Stimulated activated CD4-positive, alpha-beta T cell treated with anti-CD3 and anti-CD28 coated beads, Interleukin-2, amount 100 ng/mL, for 4 hours (primary cell): ENCODE data around the gene RASEF.

Experiments used
- DNase-seq: peaks from one replicate; pipeline ENCODE4 v3.0.0-alpha.2; 2020; ENCODE audit warnings: low read depth

RASEF gene

DNA sequence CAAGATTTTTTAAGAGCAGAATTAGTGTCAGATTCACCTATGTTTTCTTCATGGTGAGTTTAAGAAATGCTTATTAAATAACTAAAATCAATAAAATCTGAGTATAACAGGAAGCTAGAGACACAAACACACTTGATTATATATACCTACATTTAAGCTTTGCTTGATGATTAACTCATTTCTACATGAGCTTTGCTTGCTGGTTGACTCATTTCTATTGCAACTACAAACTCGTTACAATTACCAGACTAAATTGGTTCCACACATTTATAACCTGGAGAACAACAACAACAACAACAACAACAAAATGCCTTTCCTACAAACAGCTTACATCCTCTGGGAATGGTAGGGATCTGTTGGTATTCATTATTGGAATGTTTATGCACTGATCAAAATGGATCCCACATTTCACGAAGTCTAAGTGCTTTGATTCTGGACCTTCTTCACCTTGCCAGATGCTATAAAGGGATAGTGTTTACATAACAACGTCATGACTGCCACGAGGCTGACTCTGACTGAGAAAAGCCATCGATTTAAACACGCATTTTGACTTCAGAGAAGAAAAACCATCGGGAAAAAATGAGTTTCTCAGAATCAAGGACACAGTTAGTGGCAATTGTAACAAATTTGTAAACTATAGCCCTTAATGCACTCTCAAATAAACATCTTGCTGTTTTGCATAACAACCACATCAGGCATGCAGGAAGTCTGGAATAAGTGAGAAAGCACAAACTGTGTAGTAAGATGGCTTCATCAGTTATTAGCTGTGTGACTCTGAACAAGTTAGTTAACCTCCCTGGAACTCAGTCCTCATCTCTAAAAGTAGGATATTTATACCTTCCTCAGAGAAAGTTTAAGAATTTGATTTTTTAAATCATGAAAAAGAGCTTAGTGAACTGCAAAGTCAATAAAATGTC, 49.8 kb downstream of the RASEF start:
- no peak for DNase-seq

DNA sequence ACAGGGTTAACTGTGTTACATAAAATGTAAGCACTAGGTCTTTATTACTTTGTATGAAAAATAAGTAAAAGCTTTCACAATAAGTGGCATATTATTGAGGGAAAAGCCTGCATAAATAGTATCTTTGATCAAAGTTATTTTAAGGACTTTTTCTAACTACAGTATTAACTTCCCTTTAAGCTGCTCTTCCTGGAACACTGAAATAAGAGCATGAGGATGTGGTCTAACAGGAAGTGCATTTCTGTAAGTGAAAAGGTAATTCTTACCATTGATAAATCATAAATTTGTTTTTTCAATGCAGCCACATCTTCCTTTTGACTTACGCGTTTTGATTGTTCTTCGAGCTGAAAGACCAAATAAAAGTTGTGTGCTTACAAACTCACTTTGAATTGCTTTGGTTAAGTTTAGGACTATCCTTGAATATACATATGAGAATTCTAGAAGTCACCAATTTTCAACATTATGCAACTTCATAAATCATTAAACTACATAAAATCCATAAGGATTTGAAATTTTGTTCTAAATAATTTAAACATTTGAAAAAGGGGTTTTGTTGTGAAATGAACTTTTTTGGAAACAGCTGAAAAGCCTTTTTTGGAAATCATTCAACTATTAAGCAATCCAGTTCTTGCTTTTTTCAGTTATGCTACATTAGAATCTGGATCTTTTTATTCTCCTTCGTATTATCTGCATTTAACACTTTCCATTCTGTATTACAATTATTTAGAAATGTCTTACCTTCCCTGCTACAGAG, 50.6 kb downstream of the RASEF start:
- DNase-seq: no peak

DNA sequence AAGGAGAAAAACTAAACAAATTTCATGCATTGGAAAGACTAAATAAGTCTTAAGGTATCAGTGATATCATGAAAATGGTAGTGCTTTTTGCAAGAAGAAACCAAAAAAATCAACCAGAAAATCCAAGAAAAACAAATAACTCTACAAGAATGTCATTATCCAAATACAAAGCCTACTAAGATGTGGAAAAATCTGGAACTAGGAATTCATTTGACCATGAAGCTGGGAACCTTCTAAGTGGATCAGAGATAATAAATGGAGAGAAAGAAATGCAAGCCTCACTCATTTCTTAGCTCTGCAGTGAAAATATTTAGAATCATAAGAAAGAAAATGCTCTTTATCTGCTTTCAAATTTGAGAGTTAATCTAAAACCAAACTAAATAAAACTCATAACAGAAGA, 51.3 kb downstream of the RASEF start:
- DNase-seq: no peak

DNA sequence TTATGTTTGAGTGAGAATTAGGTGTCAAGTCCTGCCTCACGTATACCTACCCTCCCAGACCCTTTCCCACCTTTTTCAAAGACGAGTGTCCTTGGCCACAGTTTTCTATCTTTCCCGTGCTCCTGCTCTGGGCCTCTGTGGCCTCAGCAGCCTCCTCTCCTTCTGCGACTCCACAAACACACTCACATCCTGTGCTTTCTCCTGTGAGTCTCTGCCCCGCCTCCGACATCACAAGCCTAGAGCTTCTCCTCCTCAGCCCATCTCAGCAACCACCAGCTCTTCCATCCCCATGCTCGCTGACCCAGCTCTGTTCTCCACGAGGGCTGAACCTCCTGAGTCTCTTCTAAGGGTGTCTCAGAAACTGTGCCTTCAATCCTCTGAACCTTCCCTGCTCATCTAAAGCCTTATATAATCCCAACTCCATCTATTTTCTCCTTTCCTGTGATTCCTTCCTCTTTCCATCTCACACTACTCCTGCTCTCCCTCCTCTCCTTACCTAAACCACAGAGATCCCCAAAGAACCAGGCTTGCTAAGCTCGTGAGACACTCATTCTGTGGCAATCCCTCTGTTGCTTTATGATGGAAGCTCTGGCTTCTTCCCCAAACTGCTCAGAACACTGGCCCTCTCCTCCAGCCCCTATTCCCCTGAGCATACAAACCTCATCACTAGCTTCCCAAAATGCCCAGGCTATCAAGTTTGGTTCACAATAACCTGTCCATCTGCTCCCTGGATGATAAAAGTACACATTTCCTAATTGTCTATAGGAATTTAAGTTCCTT, 55.2 kb downstream of the RASEF start:
- no peak for DNase-seq

DNA sequence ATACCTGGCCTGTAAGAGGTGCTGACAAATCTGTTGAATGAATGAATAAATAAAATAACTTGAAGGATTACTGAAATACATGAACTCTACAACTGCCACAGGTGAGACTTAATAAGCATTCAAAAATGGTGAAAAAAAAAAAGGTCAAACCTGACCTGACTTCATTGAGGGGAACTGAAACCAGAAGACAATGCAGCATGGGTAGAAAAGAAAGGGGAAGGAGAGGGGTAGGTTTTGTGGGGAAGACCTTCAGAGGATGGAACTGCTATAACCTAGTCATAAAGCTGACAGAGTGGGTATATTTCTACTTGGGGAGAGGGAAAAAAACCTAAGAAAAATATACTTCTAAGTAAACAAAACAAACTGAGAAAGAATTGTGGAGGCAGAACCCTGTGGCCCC, 56.6 kb downstream of the RASEF start:
- DNase-seq: no peak

DNA sequence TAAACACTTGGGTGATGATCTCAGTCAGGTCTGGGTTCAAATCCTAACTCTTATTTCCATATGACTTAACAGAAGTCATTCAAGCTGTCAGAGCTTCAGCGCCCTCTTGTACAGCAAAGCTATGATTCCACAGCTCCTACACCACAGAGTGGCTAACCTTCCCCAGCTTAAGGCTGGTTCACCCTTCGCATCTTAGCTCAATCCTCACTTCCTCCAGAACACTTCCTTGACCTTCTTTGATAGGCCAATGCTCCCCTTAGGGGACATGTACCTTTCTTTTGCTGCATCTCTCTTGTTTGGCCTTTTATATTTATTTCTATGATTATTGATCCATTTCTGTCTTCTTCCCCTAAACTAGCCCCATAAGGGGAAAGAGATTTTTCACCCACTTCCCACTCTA, 57.0 kb downstream of the RASEF start:
- DNase-seq: no peak

DNA sequence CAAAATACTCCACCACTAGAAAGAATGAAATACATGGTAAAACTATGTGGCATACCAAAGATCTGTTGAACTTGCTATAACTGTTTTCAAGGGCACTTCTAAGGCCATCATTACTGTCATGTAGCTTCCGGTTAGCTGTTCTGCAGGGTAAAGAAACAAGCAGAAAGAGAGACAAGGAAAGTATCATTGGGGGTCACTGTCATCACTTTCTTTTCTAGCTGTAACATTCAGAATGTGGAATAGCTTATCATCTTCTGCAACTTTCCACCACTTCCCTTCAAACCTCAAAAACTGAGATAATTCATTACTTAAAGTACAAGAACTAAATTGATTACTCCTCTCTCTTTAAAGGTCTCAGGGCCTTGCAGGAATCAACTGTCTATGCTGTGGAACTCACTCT, 57.6 kb downstream of the RASEF start:
- DNase-seq: no peak

DNA sequence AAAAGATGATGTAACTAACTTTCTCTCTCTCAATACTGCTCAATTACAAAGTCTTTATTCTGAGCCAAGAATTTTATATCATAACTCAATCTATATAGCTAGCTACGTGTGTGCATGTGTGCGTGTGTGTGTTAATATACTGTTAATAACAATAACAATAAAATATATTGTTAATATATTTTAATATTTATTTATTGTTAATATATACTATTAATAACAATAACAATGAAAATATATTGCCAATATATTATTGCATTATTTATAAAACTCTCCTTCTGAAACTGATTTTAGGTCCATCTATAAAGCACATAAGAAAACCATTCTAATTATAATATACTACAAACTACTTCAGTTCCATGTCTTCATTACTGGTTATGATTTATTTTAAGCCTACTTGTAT, 60.6 kb downstream of the RASEF start:
- DNase-seq: no peak

DNA sequence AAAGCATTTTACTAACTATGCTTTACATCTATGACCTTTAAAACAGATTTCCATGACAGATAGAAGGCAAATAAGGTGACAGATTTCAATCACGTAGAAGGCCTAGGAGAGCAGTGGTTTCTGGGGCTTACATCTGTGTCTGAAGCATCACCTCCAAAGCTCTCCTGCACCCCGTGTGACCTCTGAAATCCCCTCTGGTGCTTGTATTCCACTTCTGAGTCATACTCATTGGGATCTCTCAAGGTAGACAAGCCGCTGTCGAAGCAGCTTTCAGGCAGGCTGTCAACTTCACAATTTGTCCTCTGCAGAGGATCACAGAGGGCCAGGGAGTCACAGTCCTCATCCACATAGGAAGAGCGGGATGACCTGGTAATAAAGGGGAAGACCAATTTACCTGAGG, 62.2 kb downstream of the RASEF start:
- DNase-seq: no peak

DNA sequence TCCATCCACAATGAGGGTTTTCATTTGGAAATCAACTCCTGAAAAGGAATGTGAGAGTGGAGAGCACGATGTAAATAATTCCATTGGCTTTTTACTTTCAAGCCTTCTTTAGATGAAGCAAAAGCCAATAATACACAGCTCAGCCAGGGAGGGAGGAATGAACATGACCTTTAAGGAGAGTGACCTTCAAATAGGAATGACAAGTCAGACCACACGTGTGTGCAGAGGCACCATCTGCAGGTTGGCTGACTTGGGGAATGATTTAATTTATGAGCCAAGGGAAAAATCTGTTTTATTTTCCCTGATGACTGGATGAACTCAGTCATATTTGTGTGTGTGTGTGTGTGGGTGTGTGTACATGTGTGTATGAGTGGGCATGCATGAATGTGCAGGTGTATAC, 64.5 kb downstream of the RASEF start:
- no peak for DNase-seq

DNA sequence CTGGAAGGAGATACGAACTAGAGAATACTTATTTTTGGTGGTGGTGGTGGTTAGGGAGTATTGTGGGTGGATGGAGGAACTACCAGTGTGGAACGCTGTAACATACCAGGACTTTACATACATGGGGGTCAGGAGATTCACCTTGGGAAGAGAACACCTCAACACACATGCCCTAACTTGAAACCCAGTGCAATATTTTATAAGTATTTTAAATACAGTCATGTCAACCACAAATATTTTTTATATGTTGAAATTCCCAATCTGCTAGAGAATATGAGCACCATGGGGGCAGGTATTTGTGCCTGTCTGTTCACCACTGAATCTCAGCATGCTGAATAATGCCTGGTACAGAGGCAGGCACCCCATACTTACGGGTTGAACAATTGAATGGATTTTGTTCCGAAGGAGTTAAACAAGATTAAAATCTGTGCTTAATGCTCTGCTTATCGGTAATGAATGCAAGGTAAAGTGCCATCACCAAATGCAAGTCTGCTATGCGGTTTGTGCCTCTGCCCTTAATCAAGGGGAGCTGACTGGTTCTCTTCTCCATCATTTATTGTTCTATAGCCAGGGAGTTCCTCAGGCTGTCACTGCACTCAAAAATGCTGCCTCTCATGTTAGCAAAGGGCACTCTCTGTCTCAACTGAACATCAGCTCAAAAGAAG, 65.3 kb downstream of the RASEF start:
- no peak for DNase-seq

DNA sequence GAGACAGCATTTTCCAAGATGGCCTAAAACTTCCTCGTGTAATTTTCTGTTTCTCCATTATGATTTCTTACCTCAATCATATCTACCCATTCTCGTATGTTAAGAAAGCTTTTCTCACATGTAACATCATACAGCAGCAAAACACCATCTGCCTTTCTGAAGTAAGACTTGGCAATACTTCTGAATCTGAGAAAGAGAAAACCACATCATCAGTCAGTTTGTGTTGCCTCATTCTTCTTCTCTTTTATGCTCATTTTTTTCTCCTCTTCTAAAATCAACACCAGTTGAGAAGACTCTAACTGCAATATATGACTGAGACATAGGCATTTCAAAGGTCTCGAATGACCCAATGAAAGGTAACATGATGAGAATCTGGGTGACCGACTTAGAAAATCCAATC, 66.0 kb downstream of the RASEF start:
- DNase-seq: no peak

DNA sequence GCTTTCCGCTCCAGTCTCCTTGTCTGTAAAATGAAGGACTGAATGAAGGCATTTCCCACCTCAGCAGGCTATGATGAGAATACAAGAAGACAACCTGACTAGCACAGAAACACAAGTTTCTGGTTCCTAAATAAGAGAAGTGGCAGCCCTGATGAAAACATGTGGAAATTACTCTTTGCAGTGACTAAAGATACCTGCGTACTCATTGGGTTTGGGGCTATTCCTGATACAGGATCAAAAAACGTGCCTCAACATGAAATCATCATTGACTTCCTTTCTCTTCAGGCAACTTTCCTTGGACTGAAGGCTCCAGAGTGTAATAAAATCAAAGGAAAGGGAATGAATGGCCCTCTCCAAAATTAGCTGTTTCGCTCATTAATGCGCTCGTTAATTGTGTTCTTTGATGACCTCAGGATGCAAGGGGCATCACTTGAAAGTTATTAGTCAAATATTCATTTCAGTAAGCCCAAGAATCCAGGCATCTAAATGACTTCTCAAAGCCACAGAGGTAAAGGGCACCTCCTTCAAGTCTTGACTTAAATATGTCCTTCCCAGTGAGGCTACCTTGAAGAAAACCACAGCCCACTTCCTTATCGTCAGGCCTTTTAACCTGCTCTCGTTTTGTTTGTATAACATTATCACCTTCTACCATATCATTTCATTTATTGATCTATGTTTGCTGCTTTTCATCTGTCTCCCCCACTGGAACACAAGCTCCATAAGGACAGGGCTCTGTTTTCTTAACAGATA, 68.9 kb downstream of the RASEF start:
- DNase-seq: no peak

DNA sequence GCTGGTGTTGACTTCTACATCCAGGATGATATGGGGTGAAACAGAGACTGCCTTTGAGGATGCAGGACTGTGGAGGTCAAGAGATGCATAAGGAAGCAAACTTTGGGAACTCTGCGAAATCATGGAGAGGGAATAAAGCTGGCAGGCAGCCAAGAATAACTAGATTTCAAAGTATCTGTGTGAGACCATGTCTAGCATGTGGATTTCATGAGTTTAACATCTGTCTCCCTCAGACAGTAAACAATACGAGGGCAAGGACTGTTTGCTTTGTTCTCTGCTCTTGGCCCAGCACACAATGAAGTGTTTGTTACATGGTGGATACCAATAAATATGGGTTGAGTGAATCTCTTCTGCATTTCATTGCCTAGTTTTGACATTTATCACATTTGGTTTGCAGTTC, 71.3 kb downstream of the RASEF start:
- DNase-seq: no peak

DNA sequence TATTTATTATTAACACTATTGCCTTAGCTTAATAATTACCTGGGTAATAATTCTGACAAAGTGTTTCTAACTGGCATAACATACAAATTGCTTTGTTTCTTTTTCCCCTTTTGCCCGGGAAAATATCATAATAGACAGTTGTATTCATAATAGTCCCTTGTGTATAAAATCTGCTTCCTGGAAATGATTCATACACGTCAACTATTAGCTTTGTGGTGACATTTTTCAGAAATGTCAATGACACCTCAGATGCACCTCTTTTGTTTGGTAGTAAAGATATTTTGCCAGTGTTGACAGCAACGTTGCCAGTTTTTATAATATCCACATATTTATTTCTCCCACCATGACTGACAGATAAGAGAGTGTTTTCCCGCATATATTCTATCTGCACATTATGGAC, 73.0 kb downstream of the RASEF start:
- DNase-seq: no peak

DNA sequence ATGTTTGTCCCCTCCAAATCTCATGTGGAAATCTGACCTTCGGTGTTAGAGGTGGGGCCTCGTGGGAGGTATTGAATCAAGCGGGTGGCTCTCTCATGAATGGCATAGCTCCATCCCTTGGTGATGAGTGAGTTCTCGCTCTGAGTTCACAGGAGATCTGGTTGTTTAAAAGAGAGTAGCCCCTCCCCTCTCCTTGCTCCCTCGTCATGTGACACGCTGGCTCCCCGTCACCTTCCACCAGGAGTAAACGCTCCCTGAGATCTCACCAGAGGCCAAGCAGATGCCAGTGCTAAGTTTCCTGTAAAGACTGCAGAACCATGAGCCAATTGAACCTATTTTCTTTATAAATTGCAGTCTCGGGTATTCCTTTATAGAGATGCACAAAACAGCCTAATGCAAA, 74.5 kb downstream of the RASEF start:
- DNase-seq: no peak

DNA sequence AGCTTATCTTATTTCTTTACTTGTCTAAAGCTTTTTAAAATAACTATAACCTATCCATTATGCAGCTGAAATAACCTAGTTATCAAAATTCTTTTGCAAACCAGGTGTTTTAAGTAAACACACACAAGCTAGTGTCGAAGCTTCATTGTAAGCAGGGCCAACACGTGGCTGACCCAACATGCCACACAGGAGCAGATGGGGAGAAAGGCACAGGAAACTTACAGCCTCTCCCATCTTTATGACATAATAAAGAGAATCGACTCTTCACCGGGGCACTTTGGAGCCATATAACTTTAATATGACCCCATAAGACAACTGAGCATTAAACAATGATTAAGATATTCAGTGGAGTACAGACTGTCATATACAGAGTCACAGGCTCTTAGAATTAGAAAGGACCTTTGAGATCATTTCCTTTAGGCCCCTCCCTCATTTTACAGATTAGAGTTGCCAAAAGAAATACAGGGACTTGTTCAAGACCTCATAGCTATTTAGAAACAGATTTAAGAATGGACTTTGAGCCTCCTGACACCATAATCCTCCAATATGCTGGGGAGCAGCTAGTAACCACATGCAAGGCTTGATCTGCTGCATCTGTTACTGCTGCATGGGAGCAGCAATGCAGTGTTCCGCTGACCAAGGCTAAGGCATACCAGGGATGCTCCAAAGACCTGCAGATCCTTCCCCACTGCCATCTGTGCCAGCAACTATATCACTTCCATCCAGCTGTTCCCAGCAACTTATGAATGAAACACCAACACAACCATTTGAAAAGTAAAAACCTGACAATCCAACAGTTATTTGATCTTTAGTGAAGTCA, 75.4 kb downstream of the RASEF start:
- no peak for DNase-seq

DNA sequence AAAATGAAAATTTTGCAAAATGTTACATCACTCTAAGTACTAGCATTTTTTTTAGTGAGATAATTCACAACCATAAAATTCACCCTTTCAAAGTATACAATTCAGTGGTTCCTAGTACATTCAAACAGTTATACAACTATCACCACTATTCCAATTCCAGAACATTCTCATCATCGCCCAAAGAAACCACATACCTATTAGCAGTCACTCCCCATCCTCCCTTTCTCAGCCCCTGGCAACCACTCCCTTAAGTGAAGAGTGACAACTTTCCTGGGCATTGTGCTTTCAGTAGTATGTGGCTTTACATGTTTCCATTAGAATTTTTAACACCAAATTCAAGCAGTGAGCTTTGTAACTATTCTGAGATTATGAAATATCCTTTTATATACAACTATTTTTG, 81.4 kb downstream of the RASEF start:
- no peak for DNase-seq

DNA sequence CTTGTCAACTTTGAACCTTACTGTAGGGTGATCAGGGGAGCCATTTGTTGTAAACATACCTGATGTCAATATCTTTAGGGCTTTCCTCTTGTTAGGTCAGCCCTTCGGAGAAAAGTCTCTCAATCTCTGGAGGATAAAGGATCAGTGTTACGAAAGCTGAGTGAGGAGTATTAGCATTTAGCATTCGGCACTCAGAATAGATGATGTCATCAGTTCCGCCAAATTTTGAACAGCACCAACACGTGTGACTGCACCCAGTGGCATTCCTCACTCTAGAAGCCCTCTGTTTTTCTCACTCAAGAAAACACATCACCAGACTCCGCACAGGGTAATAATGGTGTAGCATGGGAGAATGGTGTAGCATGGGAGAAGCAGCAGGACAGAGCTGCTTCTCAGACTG, 87.8 kb downstream of the RASEF start:
- DNase-seq: no peak

DNA sequence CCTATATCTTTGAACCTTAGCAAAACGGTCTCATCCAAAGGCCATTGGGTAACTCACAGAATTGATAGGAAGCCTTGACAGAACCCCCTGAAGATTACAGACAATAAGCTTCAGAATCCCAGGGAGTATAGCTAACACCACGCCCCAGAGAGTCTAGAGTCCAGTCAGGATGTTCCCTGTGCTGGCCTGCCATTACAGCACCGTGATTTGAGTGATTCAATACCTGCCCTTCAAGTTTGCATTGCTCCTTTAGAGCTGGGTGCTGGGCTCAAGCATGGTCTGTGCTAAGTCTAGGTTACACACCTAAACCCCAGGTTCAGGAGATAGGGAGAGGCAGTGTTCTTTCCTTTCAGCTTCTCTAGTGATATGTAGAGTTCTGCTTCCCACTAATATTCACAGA, 90.5 kb downstream of the RASEF start:
- DNase-seq: no peak

DNA sequence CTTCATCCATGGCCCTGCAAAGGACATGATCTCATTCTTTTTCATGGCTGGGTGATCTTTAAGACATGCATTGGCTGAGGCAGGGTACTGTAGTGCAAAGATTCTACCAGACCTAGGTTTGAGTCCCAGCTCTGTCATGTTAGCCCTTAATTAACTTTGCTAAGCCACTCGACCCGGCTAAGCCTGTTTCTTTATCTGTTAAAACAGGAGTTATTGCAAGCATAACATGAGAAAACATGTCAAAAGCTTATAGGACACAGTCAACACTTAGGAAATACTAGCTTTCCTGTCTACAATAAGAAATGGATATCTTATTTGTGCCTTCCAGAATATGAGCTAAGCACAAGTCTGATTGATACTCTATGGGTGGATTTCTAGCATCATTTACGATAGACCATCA, 92.6 kb downstream of the RASEF start:
- DNase-seq: no peak
